Measurements from ENCODE around the gene CAMK1D.

Gene CAMK1D

DNA sequence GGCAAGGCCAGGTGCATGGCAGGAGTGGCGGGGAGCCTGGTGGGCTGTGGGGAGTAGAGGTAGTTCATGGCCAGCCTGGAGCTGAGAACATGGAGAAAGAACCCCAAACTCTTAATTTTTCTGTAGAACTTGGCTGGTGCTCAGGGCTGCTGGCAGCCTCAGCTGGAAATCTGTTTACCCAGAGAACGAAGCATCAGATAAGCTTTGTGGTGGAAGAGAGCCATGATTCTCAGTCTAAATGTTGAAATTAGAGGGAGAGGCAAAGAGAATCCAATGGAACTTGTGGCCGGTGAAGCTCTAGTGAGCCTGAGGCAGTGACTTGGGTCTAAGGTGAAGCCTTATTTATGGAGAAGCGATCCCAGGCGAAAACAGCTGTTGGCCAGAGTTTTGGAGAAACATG lies 525.8 kb downstream of the CAMK1D start:
- TF ChIP-seq, protein P1, sequence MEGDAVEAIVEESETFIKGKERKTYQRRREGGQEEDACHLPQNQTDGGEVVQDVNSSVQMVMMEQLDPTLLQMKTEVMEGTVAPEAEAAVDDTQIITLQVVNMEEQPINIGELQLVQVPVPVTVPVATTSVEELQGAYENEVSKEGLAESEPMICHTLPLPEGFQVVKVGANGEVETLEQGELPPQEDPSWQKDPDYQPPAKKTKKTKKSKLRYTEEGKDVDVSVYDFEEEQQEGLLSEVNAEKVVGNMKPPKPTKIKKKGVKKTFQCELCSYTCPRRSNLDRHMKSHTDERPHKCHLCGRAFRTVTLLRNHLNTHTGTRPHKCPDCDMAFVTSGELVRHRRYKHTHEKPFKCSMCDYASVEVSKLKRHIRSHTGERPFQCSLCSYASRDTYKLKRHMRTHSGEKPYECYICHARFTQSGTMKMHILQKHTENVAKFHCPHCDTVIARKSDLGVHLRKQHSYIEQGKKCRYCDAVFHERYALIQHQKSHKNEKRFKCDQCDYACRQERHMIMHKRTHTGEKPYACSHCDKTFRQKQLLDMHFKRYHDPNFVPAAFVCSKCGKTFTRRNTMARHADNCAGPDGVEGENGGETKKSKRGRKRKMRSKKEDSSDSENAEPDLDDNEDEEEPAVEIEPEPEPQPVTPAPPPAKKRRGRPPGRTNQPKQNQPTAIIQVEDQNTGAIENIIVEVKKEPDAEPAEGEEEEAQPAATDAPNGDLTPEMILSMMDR (IDR thresholded peaks at IDR 0.05; ENCODE audit: control insufficient read depth, extremely low read depth, insufficient read depth): no peak
- DNase-seq (ENCODE audit: low read depth): peak; percentile 94
- H3K4me3 ChIP-seq (ENCODE audit: low read depth, low read length): no peak overlapping the region

DNA sequence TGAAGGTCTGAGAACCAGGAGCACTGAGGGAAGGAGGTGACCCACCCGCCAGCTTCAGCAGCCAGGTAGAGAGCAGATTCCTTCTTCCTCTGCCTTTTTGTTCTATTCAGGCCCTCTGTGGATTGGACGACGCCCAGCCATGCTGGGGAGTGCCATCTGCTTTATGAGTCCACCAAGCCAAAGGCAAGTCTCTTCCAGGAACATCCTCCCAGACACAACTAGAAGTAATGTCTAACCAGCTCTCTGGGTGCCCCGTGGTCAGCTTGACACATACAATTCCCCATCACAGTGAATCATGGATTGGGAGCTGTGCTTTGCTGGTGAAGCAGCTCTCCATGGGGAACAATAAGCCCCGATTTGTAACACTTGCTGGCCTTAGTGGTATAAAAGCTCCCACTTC lies 526.9 kb downstream of the CAMK1D start:
- TF ChIP-seq, protein P1 (IDR thresholded peaks at IDR 0.05; ENCODE audit: control insufficient read depth, extremely low read depth, insufficient read depth): no peak
- no peak for DNase-seq (ENCODE audit: low read depth)
- no peak overlapping the region for H3K4me3 ChIP-seq (ENCODE audit: low read depth, low read length)

DNA sequence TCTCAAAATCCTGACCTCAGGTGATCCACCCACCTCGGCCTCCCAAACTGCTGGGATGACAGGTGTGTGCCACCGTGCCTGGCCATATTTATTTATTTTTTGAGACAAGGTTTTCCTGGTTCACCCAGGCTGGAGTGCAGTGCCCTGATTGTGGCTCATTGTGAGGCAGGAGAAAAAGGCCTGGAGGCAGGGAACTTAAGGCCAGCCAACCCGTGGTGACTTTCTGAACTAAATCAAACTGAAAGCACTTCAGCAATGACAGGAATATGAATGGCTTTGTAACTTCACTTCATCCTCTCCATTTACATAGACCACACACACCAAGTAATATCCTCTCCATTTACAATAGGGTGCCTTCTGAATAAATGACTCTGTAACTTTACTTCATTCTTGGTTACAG lies 527.8 kb downstream of the CAMK1D start:
- TF ChIP-seq, protein P1 (IDR thresholded peaks at IDR 0.05; ENCODE audit: control insufficient read depth, extremely low read depth, insufficient read depth): no peak
- DNase-seq (ENCODE audit: low read depth): no peak
- no peak overlapping the region for H3K4me3 ChIP-seq (ENCODE audit: low read depth, low read length)

DNA sequence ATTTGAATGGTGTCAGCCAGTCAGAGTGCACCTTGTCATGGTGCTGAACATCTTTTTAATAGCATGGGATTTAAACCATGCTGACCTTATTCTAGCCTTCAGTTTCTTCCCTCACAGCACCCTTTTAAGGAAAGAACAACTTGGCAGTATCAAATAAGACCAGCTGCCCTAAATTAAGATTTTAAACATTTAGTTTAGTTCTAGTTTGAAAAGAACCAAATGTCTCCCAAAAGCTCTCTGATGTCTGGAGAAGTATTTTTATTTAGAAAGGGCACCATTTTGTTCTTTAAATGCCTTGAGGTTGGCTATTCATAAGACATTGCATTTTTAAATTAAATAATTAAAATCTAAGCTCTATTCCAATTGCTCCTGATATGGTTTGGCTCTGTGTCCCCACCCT lies 531.1 kb downstream of the CAMK1D start:
- TF ChIP-seq, protein P1 (IDR thresholded peaks at IDR 0.05; ENCODE audit: control insufficient read depth, extremely low read depth, insufficient read depth): no peak
- H3K4me3 ChIP-seq (ENCODE audit: low read depth, low read length): no peak overlapping the region
- no peak for DNase-seq (ENCODE audit: low read depth)

DNA sequence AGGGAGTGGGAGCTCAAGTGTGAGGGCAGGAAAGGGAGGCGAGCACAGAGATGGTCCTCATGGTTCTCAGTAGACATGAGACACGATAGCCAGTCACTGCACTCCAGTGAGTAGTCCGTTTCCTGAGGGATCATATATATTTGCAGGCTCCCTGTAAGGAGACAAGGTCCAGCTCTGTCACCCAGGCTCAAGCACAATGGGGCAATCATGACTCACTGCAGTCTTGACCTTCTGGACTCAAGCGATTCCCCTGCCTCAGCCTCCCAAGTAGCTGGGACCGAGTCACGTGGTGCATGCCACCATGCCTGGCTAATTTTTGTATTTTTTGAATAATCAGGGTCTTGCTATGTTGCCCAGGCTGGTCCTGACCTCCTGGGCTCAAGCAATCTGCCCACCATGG lies 535.5 kb downstream of the CAMK1D start:
- TF ChIP-seq, protein P1 (IDR thresholded peaks at IDR 0.05; ENCODE audit: control insufficient read depth, extremely low read depth, insufficient read depth): no peak
- no peak overlapping the region for H3K4me3 ChIP-seq (ENCODE audit: low read depth, low read length)
- no peak for DNase-seq (ENCODE audit: low read depth)
